ENCODE data around the gene KLK11.

KLK11 gene

DNA sequence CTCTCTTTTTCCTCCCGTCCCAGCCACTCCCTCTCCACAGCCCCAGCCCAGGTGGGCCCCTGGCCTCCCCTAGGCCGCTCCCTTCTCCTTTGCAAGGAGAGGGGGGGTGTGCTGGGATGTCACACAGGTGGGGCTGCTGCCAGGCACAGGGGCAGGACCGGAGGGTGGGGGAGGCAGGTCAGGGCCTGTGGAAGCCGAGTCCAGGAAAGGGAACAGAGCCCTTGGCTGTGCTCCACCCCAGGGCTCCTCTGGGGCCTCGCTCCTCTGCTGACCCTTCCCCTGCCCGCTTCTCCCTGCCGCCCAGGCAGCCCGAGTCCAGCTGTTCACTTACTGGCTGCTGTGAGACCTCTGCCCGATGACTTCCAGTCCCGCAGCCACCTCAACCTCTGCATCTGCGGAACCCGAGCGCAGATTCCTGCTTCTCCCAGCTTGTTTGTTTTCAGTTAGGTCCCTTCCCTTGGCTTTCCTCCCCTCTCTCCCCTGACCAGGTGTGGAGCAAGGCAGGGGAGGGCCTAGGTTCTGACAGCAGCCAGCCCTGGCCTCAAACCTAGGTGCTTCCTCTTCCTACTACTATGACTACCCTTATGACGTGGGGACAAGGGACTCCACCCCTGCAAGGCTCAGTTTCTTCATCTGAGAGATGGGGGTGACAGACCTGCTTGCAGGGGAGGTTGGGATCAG lies 850 bp upstream of the KLK11 start:
- no peak for DNase-seq

DNA sequence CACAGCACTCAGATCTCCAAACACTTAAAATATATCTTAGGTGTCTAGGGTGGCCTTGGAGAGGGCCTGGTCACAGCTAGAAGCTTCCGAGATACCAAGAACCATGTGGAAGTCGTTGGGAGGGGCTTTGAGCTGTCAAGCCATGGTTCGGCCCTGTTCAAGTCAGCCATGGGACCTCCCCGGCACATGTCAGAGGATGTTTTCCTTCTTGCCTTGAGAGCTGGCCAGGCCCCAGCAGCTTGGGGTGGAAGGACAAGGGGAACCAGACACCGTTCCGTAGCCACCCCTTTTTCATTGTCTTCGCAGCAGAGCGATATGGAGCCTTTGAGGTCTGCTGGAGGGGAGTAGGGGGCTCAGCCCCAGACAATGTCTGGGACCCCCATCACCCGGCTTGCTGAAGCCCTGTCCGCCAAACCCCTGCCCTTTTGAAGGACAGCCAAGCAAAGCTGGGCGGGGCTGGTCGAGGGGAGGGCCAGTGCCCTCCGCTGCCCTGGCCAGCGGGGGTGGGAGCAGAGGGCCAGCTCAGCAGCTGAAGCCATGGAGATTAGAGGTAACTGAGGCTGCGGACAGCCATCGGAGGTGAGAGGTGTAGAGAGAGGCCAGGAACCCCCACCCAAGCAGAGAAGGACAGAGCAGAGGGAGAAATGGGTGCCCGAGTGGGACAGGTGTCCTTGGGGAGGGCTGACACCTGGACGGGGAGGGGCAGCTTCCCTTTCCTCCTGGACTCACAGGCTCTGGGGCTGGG lies 435 bp downstream of the KLK11 start:
- DNase-seq = no peak

DNA sequence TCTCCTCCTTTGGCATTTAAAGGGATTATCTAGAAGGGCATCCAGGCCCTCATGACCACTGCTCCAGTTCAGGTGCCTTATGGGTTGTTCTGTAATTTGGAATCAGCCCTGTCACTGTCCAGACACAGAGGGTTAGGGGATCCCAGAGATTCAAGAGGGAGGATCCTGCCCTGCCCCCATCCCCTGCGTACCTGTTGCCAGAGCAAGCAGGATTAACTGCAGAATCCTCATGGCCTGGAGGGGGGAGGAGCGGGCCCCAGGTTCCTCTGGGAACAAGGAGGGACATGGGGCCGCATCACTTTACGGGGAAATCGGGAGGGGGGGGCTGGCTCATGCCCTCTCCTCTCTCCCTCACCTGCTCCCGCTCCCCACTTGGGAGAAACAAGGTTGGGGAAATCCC lies 1.0 kb downstream of the KLK11 start:
- DNase-seq = no peak

DNA sequence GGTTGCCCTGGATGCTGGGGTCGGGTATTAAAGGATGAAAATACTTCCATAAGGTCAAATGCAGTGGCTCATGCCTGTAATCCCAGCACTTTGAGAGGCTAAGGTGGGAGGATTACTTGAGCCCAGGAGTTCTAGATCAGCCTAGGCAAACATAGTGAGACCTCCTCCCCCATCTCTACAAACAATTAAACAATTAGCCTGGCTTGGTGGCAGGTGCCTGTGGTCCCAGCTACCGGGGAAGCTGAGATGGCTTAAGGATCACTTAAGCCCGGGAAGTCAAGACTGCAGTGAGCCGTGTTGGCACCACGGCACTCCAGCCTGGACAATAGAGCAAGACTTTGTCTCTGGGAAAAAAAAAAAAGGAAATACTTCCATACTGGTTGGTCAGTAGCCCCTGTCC lies 1.5 kb downstream of the KLK11 start:
- no peak for DNase-seq

DNA sequence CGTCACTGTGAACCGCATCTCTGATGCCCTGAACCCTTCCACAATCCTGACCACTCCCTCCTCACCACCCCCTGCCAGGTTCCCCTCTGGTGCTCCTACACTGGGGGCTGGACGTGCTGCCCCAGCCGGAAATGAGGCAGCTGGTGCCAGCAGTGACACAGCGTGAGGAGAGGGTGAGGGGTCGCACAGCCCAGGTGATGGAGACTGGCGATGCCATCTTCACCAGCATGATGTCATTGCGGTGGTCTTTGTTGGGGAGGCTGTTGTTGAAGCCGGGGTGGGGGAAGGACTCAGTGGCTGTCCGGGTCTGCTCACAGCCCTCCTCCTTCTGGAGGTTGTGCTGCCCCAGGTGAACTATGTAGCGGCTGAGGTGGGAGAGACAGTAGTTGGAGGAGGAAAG lies 2.5 kb downstream of the KLK11 start:
- DNase-seq = no peak

DNA sequence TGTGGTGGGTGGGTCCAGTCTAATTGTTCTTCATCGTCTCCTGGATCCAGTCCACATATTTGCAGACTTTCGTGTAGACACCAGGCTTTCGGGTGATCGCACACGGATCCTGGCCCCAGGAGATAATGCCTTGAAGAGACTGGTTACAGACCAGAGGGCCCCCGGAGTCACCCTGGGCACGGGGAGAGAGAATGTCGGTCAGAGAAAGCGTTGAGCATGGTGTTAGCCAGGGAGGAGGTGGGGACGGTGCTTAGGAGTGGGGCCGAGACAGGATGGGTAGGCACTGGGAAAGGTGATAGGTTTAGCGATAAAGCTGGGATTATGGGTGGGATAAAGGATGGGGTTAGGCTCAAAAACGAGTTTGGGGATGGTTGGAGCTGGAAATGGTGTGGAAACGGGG lies 3.9 kb downstream of the KLK11 start:
- DNase-seq = no peak

DNA sequence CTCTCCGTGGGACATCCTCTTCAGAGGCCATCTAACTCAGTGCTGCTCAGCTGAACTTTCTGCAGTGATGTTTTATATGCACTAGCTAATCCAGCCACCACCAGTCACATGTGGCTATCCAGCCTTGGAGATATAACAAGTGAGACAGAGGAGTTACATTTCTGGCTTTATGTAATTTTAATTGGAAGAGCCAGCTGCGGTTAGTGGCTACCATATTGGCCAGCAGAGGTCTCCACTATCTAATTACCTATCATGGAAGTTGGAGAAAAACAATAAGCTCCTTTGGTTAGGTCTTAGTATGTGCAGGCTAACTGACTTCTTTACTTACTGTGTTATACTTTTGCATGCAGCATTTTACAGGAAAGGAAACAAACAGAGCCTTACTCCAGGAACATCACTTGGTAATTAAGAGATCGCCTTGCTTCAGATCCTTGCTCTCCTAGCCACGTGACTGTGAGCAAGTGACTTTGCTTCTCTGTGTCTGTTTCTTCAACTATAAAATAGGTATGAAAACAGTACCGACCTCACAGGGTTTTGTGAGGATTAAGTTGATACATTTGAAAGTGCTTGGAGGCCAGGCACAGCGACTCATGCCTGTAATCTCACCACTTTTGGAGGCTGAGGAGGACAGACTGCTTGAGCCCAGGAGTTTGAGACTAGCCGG lies 5.3 kb downstream of the KLK11 start:
- no peak for DNase-seq

DNA sequence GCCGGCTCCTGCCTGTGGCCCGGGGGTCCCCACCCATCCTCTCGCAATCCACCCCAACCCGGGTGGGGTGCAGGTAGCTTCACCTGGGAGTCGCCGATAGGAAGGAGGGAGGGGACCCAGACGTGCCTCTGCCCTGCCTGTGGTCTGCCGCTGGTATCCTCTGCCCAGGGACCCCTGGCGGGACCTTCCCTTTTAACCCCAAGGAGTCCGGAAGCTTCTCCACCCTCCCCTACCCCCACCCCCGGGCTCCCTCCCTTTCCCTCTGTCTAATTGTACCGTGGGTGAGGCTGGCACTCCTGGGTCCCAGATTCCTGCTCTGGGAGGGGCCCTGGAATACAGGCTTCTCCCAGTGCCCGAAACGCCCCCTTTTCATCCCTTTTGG lies 6.9 kb downstream of the KLK11 start, which contains the start of gene KLK10:
Gene KLK10 (minus strand): TSS at position 166 of the 382 bp plus-strand sequence. CDS start 579 bp downstream, outside the sequence.
- DNase-seq = no peak

DNA sequence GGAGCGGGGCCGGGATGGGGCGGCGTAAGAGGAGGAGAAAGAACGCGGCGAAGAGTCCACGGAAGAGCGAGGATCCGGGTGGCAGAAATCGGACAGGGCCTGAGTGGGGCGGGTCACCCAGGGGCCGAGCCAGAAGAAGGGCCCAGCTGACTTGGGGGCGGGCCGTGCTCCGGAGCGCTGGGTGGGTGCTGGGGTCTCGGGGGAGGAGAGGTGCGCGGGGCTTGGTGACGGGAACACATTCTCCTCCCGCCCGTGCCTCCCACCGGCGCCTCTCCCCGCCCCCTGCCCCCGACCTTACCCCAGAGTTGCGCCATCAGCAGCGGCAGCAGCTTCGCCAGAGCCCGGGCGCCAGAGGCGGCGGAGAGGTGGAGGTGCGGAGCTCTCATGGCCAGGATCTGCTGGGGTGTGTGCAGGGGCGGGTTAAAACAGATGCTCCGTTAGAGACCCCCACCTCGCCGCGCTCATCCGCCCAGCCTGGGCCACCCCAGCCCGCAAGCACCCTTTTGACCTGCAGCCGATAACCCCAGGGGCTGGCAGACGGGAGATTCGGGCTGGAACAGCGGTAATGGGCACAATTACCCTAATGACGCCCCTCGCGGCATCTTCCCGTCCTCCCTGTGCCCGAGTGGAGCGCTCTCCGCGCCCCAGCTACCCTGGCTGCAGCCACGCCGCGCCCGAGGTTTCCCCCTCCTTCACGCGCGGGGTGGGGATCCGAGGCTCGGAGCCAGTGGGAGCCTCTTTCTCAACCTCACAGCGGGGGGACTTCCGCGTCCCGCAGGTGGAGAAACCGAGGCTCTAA lies 7.5 kb downstream of the KLK11 start:
- DNase-seq = no peak

DNA sequence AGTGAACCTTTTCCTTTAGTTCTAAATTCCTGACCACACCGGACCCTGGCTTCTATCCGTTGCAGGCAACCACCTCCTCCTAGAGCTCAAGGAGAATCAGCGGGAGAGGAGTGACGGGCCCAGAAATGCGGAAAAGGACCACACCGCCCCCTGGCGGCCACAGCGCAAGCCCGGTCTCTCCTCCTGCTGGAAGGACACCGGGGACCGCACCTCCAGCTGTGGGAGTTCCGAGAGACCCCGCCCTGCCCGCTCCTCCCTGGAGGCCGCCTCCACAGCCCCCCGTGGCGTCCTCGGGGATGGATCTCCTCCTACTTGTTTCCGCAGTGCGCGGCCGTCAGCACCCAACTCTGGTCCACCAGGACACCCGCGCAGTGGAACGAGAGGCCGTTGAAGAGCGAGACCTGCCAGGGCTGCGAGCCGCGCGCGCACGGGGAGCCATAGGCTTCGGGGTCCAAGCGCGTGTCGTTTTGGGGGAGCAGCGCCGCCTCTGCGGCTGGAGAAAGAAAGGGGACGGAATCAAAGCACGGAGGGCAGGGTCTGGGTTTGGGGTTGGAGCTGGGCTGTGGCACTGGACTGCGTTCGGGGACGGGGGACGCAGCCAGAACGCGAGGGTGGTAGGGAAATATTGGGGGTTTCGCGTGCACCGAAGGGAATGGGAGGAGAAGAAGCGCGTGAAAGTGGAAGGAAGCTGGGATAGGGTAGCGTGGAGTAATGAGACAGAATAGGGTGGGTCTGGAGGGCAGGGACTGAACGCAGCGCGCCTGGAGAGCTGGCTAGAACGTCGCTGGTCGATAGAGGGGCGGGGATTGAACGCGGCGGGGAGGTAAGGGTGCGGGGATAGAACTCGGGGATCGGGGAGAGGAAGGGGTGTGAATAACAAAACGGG lies 9.4 kb downstream of the KLK11 start:
- DNase-seq = no peak

DNA sequence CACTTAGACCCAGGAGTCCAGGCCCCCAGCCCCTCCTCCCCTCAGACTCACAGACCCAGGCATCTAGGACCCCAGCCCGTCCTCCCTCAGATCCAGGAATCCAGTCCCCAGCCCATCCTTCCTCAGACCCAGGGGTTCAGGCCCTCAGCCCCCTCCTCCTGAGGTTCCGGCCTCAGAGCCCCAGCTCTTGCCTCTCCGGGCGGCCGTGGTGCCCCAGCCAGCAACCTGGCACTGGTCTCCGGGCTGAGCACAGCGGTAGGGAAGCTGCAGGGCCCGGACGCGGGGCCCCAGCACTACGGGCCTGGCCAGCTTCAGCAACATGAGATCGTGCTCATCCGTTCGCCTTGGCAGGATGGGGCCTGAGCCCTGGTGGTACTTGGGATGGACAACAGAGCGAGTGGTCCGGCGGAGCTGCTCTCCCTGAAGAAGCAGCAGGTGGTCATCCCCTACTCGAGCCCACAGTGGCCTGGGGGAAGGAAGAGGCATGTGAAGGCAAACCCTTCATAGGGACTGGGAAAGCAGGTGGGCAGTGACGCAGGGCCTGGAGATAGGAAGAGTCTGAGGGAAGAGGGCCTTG lies 10.6 kb downstream of the KLK11 start:
- no peak for DNase-seq

DNA sequence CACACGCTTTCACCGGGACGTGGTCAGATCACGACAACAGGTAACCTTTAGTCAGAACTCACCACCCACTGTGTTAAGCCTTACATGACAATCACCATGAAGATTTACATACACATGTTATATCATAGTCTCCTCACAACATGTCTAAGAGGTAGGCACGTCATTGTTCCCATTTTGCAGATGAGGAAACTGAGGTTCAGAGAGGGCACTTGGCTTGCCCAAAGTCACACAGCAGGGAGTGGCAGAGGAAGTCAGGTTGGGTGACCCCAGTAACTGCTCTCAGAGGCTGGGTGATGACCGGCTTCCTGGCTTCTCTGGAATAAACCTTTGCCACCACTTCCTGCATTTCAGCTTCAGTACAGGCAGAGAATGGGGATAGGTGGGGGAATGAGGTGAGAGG lies 12.2 kb downstream of the KLK11 start:
- DNase-seq = no peak

DNA sequence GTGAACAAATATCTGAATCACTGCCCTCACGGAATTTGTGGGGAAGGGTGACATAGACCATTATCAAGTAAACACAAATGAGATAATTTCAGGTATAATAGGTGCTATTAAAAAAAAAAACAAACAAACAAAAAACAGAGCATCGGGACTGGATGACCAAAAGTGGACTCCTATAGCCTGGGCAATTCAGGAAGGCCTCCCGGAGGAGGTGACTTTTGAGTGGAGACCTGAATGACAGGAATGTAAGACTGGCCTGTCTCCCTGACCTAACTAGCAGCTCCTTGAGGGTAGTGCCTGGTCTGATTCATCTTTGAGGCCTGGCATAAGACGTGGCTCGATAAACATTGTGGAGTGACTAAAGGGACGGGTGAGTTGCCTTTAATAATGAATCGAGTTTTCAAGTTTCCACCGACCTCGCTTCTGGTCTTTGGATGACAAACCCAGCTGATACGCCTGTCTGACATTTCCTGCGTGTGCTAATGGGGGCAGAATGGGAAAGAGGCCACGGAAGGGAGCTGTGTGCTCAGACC lies 13.7 kb downstream of the KLK11 start:
- no peak for DNase-seq

DNA sequence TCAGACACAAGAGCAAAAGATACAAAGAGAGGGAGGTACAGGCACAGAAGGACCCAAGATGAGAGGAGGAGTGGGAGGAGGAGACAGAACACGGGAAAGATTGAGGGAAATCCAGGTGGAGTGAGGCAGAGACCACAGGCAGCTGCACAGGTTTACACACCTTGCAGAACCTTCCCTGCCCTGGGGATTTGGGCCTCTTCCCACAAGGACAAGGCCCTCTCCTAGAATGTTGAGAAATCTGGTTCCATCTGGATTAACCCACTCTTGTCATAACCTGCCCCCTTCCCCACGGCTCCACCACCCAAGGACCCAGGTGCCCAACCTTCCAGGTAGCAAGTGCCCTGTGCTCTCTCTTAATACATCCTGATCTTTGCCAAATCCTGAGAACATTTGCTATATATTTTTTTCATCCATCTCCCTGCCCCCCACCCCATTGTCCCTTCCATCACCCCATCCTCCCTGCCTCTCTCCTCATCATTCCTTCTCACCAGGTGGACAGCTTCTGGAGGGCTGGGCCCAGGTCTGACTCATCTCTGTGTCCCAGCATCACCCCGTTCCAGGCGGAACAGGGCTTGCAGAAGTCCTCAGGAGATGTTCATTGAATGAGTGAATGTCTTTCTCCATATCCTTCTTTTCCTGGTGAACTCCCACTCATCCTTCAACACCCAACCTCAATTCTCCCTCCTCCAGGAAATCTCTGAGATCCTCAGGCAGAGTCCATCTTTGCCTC lies 16.2 kb downstream of the KLK11 start:
- DNase-seq = no peak

DNA sequence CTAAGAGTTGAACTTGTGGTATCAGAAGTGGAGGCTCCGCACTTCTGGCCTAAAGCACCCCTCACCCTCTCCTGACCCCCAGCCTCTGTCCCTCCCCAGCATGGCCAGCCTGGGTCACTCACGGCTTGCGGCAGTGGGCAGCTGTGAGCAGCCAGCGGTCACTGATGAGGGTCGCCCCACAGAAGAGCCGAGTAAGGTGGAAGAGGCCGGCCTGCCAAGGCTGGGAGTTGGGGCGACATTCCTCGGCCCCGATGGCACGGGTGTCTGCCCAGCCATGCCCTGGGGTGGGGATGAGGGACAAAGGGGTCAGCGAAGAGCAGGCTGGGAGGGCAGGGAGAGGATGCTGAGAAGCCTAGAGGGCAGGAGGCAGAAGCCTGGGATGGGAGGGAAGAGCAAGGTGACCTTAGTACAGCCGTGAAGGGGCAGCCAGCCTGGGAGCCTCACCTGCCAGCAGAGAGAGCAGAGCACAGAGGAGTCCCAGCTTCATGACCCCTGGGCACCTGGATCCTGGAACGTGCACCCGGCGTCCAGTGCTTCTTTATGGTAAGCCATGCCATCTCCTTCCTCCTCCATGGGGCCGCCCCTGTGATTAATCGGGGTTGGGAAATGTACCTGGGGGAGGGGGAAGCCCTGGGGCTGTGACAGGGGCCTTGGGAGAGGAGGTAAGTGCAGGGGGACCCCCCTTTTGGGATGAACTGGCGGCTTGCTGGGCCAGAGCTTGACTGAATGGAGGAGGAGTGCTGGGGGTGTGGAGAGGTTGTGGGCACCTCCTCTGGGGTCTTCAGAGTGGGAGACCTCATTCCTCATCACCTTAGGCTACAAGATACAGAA lies 17.1 kb downstream of the KLK11 start:
- no peak for DNase-seq

DNA sequence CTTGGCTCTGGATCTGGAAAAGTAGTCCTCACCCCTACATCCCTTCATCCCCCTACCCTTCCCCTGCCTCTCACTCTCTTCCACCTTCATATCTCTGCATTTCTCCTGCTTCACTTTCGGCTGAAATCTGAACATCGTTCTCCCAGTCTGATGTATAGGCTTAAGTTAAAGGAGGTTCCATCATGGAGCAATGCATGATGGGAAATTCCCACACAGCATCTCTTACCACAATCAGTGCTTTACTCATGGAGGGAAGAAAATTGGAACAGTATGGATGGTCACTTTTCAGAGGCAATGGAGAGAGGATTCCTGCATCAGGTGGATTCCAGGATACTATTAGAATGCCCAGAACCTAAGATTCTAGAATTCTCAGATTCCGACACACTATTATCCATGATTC lies 18.9 kb downstream of the KLK11 start:
- no peak for DNase-seq

DNA sequence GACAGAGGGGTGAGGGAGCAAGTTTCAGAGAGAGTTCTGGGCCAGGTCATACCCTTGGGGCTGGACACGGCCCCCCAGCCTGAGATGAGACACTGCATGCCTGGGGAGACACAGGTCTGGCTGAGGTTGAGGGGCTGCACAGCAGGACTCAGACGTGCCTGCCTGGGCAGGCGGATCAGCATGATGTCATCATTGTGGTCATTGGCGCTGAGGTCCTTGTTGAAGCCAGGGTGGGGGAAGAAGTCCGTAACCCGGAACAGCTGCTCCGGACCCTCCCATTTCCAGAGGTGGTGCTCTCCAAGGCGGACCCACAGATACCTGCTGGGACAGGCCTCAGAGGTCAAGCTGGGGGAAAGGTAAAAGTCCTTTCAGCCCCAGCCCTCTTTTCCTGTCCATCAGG lies 20.0 kb downstream of the KLK11 start:
- no peak for DNase-seq

DNA sequence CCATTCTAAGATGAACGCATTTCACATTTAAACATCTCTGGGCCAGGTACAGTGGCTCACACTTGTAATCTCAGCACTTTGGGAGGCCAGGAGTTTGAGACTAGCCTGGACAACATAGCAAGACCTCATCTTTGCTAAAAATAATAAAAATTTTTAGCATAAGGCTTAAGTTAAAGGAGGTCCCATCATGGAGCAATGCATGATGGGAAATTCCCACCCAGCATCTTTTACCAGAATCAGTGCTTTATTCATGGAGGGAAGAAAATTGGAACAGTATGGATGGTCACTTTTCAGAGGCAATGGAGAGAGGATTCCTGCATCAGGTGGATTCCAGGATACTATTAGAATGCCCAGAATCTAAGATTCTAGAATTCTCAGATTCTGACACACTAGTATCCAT lies 21.2 kb downstream of the KLK11 start:
- DNase-seq = no peak

DNA sequence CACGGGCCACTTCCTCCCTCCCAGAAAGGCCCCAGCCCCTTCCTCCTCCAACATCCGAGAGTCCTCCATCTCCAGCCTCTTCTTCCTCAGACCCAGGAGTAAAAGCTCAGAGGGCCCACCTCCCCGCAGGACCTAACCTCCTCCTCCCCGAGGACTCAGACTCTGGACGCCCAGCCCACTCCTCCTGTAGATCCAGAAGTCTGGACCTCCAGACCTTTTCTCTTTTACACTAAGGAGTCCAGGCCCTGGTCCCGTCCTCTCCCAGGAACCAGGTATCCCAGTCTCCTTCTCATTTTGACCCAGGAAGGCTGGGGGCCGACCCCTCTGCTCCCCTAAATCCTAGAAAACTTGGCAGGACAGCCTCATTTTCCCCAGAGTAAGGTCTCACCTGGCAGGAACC lies 23.1 kb downstream of the KLK11 start:
- DNase-seq = no peak

Measured in T1000 (cell line).